OCI-LY1 (cell line): ENCODE data around the gene NFIB.

Experiments
- EZH2 ChIP-seq: fragments of 200-600 bp; sonication (generic), shearing (Covaris generic); IDR thresholded peaks from 2 replicates; pipeline ENCODE4 v1.8.0; 2017; ENCODE audit warnings: borderline replicate concordance, mixed run types, mild to moderate bottlenecking, antibody characterized with exemption, low read length, moderate library complexity, mixed read lengths
- TF ChIP-seq, protein P1 (sequence below): fragments of 200-600 bp; sonication (generic), shearing (Covaris generic); IDR thresholded peaks from 2 replicates; pipeline ENCODE4 v1.5.1; 2017; ENCODE audit warnings: mild to moderate bottlenecking, antibody characterized with exemption, low read length, moderate library complexity, mixed read lengths

DNA sequence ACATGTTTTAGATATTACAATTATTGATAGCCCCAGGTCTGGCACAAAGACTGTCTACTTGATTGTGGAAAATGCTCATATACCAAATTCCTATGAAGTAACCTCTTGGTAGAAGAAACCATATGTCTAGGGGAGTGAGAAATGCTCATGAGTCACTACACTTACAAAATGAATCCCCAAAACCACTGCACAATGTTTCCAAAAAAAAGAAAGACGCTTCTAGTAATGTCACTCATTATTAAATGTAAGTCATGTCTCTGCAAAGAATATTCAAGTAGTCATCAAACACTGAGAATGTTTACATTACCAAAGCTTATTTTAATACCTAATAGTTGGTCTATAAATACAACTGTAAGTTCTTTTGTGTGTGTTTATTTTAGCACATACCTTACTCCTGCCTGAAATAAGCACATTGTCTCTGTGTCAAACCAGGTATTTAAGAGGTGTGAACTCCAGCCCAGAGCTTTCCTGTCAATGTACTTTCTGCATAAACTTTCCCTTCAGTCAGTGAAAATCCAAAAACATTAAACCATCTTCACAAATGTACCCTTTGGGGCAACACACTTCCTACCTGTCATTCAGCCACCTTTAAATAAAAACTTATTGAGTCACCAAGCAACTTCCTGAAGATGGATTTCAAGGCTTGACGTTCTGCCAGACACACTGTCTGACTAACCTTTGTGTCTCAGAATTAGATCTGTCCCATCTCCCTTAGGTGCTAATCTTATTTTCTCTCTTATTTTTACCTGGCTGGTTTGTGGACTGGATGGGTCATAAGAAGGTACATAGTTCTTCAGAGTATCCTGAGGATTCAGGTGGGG is 194.0 kb downstream of the NFIB start:
- TF ChIP-seq, protein P1, sequence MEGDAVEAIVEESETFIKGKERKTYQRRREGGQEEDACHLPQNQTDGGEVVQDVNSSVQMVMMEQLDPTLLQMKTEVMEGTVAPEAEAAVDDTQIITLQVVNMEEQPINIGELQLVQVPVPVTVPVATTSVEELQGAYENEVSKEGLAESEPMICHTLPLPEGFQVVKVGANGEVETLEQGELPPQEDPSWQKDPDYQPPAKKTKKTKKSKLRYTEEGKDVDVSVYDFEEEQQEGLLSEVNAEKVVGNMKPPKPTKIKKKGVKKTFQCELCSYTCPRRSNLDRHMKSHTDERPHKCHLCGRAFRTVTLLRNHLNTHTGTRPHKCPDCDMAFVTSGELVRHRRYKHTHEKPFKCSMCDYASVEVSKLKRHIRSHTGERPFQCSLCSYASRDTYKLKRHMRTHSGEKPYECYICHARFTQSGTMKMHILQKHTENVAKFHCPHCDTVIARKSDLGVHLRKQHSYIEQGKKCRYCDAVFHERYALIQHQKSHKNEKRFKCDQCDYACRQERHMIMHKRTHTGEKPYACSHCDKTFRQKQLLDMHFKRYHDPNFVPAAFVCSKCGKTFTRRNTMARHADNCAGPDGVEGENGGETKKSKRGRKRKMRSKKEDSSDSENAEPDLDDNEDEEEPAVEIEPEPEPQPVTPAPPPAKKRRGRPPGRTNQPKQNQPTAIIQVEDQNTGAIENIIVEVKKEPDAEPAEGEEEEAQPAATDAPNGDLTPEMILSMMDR: no peak
- no peak for TF ChIP-seq EZH2
